Tibial nerve (tissue), 4 donors: Measurements from ENCODE around the gene SLC39A11. TPM values are rescaled to one million over a fixed set of nuclear protein-coding genes. Genes with fewer than 3 reads are reported as not detected.

Source experiments
- DNase-seq, 2 donors: peaks; one replicate each; pipeline ENCODE4 v3.0.0-alpha.2; 2019; ENCODE audit warnings: low spot score in 2 of 2
- H3K27ac ChIP-seq, 4 donors: fragments of 200-600 bp; sonication (generic) in 3 of 4; one replicate each; pipeline ENCODE4 v1.5.1; 2017 to 2019; ENCODE audit warnings: mild to moderate bottlenecking in 1 of 4
- H3K27me3 ChIP-seq, 2 donors: fragments of 200-600 bp; sonication (generic) in 1 of 2; one replicate each; pipeline versions ENCODE4 v1.5.1 to v1.6.0; 2017 to 2019
- H3K36me3 ChIP-seq, 3 donors: fragments of 200-600 bp; sonication (generic); one replicate each; pipeline ENCODE4 v1.5.1; 2018 to 2019
- H3K4me1 ChIP-seq, 4 donors: fragments of 200-600 bp; sonication (generic) in 3 of 4; one replicate each; pipeline ENCODE4 v1.5.1; 2017 to 2019
- H3K4me3 ChIP-seq, 4 donors: fragments of 200-600 bp; sonication (generic) in 3 of 4; one replicate each; pipeline ENCODE4 v1.5.1; 2017 to 2019; ENCODE audit warnings: mild to moderate bottlenecking in 1 of 4, moderate library complexity in 1 of 4
- H3K9me3 ChIP-seq, 4 donors: fragments of 200-600 bp; sonication (generic) in 3 of 4; one replicate each; pipeline ENCODE4 v1.5.1; 2017 to 2019
- EP300 ChIP-seq, 2 donors: sonication (generic); formaldehyde crosslinking; IDR thresholded peaks; one replicate each; pipeline ENCODE4 v1.6.1; 2017; ENCODE audit warnings: antibody characterized with exemption in 2 of 2, mild to moderate bottlenecking in 1 of 2
- POLR2A ChIP-seq, 2 donors: fragments of 450-650 bp; IDR thresholded peaks; one replicate each; pipeline ENCODE4 v1.6.1; 2017; ENCODE audit warnings: antibody characterized with exemption in 2 of 2, mild to moderate bottlenecking in 2 of 2, moderate library complexity in 2 of 2
- WGBS, 2 donors: methylation state at CpG; one replicate each; pipeline ENCODE4 v1.1.5; 2018; 5-methylcytosine and 5-hydroxymethylcytosine counted together
- total RNA-seq, 4 donors: library from RNA; depleted of rRNA; stranded (reverse); fragments of >200 nt; gene quantifications; one replicate each; pipeline ENCODE4 v1.1.0, GENCODE V29; 2016
- TF ChIP-seq, protein P1 (sequence below), 5 experiments: fragments of 200-600 bp in 3 of 5; fragments of 450-650 bp in 2 of 5; sonication (generic) in 3 of 5; IDR thresholded peaks; one replicate each; pipeline ENCODE4 v1.5.1; 2016 to 2019; ENCODE audit warnings: antibody characterized with exemption in 5 of 5, mild to moderate bottlenecking in 3 of 5, moderate library complexity in 2 of 5

The SLC39A11 gene
- total RNA-seq, 4 donors from 2014 or later = 19.9 to 48.4 (median 37.5) TPM

DNA sequence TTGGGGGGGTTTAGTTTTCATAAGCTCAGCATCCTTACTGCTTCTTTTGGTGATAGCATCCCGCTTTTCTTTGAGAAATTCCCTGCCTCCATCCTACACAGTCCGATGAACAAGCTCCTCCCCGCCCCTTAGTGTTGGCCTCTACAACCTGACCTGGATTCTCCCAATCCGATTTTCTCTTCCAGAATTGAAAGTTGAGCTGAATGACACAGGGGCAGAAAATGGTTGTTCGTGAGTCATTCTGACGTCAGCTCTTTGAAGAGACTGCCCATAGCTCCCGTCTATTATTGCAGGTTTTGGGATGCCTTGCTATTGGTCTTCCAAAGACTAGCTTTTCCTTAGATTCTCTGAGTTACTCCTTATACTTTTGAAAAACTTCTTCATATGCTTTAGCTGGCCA lies 279.7 kb downstream of the SLC39A11 start:
- Histone ChIP-seq H3K9me3 (peaks cover 0 to 20% (median 2%) of the 10 kb centered on the region in 4 donors), H3K27ac (no peak overlapping the region), H3K4me1 (no peaks in the 10 kb centered on the region), H3K27me3 (no peaks in the 10 kb centered on the region), H3K4me3 (no peak overlapping the region), H3K36me3 (peaks cover 0 to 44% (median 0%) of the 10 kb centered on the region in 3 donors)
- no peak for TF ChIP-seq POLR2A (IDR thresholded peaks at IDR 0.05)
- TF ChIP-seq, protein P1, sequence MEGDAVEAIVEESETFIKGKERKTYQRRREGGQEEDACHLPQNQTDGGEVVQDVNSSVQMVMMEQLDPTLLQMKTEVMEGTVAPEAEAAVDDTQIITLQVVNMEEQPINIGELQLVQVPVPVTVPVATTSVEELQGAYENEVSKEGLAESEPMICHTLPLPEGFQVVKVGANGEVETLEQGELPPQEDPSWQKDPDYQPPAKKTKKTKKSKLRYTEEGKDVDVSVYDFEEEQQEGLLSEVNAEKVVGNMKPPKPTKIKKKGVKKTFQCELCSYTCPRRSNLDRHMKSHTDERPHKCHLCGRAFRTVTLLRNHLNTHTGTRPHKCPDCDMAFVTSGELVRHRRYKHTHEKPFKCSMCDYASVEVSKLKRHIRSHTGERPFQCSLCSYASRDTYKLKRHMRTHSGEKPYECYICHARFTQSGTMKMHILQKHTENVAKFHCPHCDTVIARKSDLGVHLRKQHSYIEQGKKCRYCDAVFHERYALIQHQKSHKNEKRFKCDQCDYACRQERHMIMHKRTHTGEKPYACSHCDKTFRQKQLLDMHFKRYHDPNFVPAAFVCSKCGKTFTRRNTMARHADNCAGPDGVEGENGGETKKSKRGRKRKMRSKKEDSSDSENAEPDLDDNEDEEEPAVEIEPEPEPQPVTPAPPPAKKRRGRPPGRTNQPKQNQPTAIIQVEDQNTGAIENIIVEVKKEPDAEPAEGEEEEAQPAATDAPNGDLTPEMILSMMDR (IDR thresholded peaks at IDR 0.05) = no peak
- TF ChIP-seq EP300 (IDR thresholded peaks at IDR 0.05) = no peak
- 67 to 72% methylated on average over 7 of the region's 7 CpGs for WGBS, 2 donors
- no peak for DNase-seq

DNA sequence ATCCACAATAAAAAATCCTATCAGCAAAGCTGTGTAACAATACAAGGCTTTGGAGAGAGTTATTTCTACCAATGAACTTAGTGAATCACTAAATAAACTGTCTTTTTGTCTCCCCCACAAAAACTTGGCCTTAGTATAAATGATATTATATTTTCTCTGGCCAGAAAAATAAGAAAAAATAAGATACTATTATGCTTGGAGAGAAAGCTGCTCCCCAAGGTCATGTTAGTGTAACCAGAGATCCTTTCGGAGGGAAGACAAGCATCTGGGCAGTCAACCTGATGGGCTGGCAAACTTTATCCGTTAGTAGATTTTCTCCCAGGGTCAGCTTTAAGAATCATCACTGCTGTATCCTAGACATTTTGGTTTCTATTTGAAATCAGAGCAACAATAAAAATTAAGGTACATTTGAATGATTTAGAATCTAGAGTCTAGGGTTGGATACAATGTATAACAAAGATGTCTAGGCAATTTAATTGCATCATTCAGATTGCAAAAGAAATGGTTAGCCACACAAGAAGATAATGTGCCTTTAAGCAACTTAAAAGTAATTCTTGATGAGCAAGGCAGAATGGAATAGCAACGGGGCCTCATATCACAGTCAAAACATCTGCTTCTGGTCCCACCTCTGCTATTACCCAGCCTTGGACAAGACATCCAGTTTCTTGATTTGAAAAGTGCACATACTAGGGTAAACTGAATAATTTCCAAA lies 280.4 kb downstream of the SLC39A11 start:
- peaks cover 0 to 20% (median 2%) of the 10 kb centered on the region in 4 donors for H3K9me3 ChIP-seq

DNA sequence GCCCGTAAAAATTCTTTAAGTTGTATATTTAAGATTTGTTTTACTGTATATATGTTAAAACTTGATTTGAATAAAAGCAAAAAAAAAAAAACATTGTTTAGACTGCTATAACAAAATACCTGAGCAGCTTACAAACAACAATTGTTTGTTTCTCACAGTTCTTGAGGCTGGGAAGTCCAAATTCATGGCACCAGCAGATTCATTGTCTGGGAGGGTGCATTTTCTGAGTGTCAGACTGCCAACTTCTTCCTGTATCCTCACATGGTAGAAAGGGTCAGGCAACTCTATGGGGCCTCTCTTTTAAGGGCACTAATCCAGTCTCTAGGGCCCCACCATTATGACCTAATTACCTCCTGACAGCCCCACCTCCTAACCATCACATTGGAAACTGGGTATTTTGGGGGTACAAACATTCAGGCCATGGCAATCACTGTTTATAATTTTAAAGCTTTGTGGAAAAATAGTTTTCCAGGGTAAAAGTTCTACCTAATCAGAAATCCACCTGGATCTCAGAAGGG lies 281.4 kb downstream of the SLC39A11 start:
- H3K4me1 ChIP-seq = no peaks in the 10 kb centered on the region
- 98 to 100% methylated on average over 1 of the region's 1 CpG for WGBS, 2 donors

More for the DNA sequence above, 280.4 kb downstream of the SLC39A11 start:
- H3K27me3 ChIP-seq = no peaks in the 10 kb centered on the region
- H3K4me3 ChIP-seq = no peak overlapping the region
- no peak for DNase-seq
- TF ChIP-seq EP300 (IDR thresholded peaks at IDR 0.05) (no peak), POLR2A (IDR thresholded peaks at IDR 0.05) (no peak)
- TF ChIP-seq, protein P1 (IDR thresholded peaks at IDR 0.05) = no peak
- H3K36me3 ChIP-seq = peaks cover 0 to 37% (median 0%) of the 10 kb centered on the region in 3 donors
- WGBS, 2 donors = 64 to 65% methylated on average over 3 of the region's 3 CpGs
- no peak overlapping the region for H3K27ac ChIP-seq
- H3K4me1 ChIP-seq = no peaks in the 10 kb centered on the region

DNA sequence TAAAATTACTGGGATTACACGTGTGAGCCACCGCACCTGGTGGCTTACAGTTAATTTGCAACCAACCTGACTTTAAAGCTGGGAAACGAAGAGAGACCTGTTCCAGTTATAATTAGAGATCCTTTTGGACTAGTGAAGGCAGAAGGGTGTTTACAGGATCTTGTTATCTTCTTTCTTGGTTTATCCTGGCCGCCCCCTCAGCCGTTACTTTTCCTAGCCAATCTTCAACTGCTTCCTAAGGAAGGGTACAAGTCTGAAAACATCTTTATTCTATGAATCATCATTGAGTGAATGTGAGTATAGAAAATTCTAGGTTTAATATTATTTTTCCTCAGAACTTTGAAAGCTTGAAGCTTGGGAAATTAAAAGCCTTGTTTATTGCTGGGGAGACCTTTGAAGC lies 286.5 kb downstream of the SLC39A11 start:
- no peak for DNase-seq
- WGBS, 2 donors = 91 to 93% methylated on average over 5 of the region's 5 CpGs
- peaks cover 0 to 10% (median under 1%) of the 10 kb centered on the region in 4 donors for H3K9me3 ChIP-seq

More for the DNA sequence above, 281.4 kb downstream of the SLC39A11 start:
- H3K27me3 ChIP-seq = no peaks in the 10 kb centered on the region
- peaks cover 0 to 20% (median 2%) of the 10 kb centered on the region in 4 donors for H3K9me3 ChIP-seq
- no peak overlapping the region for H3K27ac ChIP-seq
- no peak overlapping the region for H3K4me3 ChIP-seq
- DNase-seq = no peak
- TF ChIP-seq POLR2A (IDR thresholded peaks at IDR 0.05) = no peak
- TF ChIP-seq, protein P1 (IDR thresholded peaks at IDR 0.05) = no peak
- TF ChIP-seq EP300 (IDR thresholded peaks at IDR 0.05) = no peak
- H3K36me3 ChIP-seq = peaks cover 0 to 35% (median 0%) of the 10 kb centered on the region in 3 donors

More for the DNA sequence above, 286.5 kb downstream of the SLC39A11 start:
- H3K27me3 ChIP-seq = no peaks in the 10 kb centered on the region
- TF ChIP-seq POLR2A (IDR thresholded peaks at IDR 0.05) (no peak), EP300 (IDR thresholded peaks at IDR 0.05) (no peak)
- TF ChIP-seq, protein P1 (IDR thresholded peaks at IDR 0.05) = no peak
- peaks cover 0 to 25% (median 0%) of the 10 kb centered on the region in 3 donors for H3K36me3 ChIP-seq
- no peak overlapping the region for H3K4me3 ChIP-seq
- H3K27ac ChIP-seq = no peak overlapping the region
- no peaks in the 10 kb centered on the region for H3K4me1 ChIP-seq
